ENCODE data around the gene KREMEN1.
"Not testable (repeated sequence)": the region's sequence is repeated elsewhere in the genome, so short reads cannot be mapped to it uniquely, and the experiment has no call there.

KREMEN1 gene

DNA sequence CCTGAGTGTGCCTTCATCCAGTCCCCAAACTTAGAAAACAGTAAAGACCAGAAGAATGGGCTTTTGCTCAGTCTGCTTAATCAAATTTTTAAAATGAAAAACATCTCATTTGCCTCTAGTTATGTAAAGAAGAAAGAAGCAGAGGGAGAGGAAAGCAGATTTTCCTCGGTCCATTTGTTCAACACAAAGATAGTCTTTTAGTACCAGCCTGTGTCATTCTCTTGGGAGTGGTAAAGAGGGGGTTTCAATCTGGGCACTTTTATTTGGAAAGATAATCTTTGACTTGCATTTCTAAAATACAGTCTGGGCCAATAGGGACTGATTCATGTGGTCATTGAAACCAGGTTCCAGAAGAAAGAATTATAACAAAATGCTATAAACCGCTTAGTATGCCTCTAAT is 29.5 kb downstream of the KREMEN1 start:
- no peak for DNase-seq (ENCODE audit: low read depth in 4 of 4, low spot score in 1 of 4)

DNA sequence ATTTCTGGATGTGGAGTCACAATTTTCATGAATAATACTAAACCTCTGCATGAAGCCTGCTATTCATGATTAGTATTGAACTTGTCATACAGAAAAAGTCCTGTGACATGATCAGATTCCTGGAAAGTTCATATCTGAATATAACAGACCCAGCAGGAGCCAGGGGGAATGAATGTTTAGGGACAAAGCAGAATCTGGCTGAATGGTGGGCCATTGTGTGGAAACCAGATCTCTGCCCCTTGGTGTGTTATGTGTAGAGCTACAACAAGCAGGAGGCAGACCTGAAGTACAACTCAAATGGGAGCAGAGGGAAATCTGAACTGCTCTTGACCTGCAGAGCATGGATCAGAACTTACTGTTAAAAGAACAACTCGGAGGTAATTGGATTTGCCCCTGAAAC is 30.3 kb downstream of the KREMEN1 start:
- no peak for DNase-seq (ENCODE audit: low read depth in 4 of 4, low spot score in 1 of 4)

DNA sequence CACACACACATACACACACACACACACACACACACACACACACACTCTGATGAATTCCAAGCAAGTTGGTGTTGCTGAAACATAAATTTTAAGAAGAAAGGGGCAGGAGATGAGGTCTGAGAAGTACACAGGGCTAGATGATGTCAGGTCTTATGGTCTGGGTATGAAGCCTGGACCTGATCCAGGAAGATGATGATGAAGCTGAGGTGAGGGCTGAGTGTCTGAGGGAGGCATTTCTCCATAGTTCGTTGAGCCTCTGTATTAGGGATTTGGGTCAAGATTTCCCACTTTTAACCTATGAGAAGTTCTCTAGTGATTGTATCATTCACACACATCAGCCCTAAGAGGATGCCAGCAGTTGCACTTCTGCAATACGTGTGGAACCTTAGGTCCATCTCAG is 32.6 kb downstream of the KREMEN1 start:
- no peak for DNase-seq (ENCODE audit: low read depth in 4 of 4, low spot score in 1 of 4)

DNA sequence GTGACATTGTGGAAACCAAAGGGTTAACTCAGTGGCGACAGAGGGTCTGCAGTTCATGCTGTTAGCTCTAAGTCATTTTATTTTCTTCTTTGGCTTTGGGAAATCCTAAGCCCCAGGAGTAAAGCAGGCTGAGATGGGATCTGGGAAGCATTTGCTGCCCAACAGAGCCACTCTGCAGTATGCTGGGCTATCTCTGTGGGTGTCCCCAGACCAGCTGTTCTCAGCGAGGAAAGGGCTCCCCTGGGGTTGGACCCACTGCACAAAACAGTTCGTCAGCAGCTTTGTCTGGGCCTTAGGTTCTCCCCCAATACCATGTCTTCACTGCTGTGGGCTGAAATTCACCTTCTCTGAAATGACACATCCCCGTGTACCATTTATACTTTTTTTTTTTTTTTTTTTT is 34.0 kb downstream of the KREMEN1 start:
- no peak for DNase-seq (ENCODE audit: low read depth in 4 of 4, low spot score in 1 of 4)

DNA sequence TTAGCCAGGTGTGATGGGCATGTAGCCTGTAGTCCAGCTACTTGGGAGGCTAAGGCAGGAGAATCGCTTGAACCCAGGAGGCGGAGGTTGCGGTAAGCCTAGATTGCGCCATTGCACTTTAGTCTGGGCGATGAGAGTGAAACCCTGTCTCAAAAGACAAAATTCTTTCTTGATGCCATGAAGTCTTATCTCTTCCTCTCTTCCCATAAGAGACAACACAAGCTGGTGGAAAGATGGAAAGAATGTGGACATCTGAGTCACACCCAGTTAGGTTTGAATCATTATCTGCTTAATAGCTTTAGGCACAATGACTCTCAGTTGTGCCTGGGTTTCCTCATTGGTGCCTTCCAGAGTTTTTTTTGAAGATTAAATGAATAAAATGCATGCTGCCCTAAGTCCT is 35.3 kb downstream of the KREMEN1 start:
- DNase-seq (ENCODE audit: low read depth in 4 of 4, low spot score in 1 of 4), result no peak

DNA sequence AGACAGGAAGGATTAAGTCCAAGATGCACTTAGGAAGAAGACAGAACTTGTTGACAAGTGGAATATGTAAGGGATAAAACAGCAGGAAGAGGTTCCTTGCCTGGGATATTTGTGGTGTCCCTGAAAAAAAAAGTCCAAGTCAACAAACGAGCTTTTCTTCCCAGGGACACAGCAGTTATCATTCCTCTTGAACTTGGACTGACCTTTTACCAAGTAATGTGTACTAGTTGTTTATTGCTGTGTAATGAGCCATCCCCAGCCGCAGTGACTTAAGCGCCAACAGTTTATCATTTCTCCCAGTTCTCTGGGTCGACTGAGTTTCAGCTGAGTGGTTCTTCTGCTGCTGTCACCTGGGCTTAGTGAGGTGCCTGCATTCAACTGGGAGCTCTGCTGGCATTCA is 37.0 kb downstream of the KREMEN1 start:
- DNase-seq (ENCODE audit: low read depth in 4 of 4, low spot score in 1 of 4), result no peak

DNA sequence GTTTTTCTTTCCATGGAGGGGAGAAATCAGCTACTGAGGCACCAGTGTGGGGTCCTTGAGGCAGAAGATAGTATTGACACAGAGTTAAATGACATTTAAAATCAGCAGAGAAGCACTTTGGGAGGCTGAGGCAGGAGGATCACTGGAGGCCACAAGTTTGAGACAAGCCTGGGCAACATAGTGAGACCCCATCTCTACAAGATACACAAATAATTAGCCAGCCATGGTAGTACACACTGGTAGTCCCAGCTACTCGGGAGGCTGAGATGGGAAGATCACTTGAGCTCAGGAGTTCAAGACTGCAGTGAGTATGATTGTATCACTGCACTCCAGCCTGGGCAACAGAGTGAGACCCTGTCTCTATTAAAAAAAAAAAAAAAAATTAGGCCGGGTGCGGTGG is 38.1 kb downstream of the KREMEN1 start:
- no peak for DNase-seq (ENCODE audit: low read depth in 4 of 4, low spot score in 1 of 4)

DNA sequence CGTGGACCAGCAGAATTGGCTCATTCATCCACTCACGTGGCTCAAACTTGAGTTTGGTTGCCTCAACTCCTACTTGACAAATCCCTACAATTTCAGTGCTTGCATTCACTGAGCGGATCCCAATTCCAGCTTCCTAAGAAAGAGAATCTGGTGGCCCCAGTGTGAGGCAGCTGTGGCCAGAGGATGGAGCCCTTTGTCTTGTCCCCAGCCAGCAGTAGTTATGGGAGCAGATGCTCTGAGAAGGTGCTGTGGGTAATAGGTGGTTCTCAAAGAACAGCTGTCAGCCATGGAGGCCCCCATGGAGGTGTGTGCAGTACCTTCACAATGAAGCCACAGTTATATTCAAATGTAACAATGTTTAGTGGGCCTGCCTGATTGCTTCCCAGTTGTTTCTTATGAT is 39.3 kb downstream of the KREMEN1 start:
- no peak for DNase-seq (ENCODE audit: low read depth in 4 of 4, low spot score in 1 of 4)

DNA sequence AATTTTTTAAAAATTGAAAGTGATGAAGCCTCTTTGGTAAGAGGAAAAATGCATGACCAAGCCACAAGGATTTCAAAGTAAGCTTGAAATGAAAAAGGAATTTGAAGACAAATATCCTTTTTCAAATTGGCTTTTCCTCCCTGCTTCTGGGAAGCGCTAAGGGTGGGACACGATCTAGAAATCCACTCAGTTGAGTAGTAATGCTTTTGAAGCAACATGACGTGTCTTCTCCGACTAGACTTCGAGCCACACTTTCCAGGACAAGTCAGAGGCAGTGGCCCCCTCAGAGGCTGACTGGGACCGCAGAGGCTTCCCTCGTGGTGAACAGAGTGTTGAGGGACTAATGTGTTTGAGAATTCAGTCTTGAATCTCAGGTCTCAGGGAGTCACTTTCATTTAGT is 39.8 kb downstream of the KREMEN1 start:
- DNase-seq (ENCODE audit: low read depth in 4 of 4, low spot score in 1 of 4), result no peak

DNA sequence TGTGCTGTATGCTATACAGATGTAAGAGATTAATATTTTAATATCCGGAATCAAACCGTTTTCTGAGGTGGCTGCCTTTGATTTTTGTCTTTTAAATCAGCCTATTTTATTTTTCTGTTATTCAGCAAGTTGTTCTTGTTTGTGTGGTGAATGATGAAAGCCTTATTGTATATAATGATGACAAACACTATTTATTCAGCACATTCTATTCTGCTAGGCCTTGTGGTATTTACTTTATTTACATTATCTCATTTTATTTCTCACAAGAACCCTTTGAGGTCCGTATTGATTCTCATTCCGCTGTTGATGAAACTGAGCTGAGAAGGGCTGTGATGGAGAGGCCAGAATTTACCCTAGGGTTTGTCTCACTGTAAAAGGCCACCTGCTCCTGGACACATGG is 40.5 kb downstream of the KREMEN1 start:
- DNase-seq (ENCODE audit: low read depth in 4 of 4, low spot score in 1 of 4), result no peak

DNA sequence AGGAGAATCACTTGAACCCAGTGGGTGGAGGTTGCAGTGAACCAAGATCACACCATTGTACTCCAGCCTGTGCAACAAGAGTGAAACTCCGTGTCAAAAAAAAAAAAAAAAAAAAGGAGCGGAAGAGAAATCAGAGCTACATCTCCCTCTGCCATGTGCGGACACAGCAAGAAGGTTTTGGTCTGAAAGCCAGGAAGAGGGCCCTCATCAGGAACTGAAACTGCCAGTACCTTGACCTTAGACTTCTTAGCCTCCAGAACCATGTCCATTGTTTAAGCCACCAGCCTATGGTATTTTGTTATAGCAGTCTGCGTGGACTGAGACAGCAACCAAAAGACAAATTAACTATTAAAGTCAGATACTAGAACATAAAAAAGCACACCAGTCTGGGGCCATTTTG is 41.6 kb downstream of the KREMEN1 start:
- no peak for DNase-seq (ENCODE audit: low read depth in 4 of 4, low spot score in 1 of 4)

DNA sequence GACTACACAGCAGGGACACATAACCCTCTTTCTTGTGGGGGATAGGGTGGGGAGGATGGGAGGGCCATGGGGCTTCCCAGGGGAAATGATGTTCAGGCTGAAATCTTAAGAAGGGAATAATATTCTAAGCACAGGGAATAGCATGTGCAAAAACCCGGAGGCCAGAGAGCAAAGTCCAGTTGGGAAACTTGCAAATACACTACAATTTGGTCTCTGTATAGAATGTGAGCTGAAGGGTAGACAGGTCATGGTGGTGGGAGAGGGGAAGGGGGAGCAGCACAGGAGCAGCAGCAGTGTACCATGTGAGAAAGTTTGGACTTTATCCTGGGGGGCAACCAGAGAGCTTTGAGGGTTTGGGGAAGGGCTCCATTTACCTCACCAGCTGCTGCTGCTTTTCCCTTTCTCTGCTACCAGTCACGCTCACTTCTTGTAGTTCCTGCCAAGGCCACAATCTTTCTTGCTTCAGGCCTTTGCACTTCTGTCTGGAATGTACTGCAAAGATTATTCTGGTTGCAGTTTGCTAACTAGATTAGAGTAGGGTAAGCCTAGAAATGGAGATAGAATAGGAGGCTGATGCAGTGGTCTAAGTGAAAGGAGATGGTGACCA is 43.0 kb downstream of the KREMEN1 start:
- no peak for DNase-seq (ENCODE audit: low read depth in 4 of 4, low spot score in 1 of 4)

DNA sequence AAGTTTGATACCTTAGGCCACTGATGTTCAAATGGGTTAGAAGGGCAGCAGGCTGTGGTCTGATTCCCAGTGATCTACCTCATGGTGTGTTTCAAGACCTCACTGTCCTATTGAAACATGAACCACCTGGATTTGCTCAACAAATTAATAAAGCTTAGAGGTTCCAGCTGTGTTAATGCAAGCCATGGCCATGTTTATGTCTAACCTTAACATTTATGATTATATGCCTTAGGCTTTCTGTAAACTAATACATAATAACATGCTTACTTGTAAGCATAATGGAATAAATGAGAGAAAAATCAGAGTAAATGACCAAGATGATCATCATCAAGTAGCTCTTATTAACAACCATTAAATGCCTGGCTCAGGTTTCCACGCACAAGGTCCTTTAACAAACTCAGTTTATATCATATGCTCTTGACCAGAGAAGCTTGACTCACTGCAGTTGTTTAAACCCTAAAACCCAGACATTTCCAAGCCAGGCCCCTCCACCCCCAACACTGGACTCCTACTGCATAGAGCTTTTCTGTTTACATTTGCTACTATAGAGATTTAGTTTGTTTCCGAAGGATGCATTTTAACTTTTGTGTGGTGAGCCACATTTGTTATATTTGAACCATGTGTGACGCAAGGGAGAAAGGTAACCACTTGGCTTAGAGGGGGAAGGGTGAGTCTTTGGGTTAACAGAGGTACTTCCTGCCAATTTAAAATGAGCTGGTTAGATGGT is 43.7 kb downstream of the KREMEN1 start:
- DNase-seq (ENCODE audit: low read depth in 4 of 4, low spot score in 1 of 4), result no peak

DNA sequence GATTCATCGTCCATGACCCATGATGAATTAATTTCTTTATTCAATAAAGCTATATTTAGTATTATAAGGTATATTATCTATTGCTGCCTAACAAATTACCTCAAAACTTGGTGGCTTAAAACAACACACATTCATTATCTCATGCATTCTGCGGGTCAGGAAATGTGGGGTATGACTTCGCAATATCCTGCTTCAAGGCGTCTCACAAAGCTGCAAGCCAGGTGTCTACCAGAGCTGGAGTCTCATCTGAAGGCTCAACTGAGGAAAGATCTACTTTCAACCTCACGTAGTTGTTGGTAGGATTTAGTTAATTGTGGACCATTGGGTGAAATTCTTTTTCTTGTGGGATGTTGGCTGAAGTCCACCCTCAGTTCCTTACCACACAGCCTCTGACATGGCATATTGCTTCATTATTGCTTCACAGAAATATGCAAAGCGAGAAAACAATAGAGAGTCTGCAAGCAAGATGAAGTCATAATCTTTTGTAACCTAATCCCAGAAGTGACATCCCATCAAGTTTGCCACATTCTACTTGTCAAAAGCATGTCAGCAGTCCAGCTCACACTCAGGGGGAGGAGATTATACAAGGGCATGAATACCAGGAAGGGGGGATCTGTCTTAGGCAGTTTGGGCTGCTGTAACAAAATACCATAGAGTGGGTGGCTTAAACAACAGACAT is 45.1 kb downstream of the KREMEN1 start:
- DNase-seq (ENCODE audit: low read depth in 4 of 4, low spot score in 1 of 4), result no peak

DNA sequence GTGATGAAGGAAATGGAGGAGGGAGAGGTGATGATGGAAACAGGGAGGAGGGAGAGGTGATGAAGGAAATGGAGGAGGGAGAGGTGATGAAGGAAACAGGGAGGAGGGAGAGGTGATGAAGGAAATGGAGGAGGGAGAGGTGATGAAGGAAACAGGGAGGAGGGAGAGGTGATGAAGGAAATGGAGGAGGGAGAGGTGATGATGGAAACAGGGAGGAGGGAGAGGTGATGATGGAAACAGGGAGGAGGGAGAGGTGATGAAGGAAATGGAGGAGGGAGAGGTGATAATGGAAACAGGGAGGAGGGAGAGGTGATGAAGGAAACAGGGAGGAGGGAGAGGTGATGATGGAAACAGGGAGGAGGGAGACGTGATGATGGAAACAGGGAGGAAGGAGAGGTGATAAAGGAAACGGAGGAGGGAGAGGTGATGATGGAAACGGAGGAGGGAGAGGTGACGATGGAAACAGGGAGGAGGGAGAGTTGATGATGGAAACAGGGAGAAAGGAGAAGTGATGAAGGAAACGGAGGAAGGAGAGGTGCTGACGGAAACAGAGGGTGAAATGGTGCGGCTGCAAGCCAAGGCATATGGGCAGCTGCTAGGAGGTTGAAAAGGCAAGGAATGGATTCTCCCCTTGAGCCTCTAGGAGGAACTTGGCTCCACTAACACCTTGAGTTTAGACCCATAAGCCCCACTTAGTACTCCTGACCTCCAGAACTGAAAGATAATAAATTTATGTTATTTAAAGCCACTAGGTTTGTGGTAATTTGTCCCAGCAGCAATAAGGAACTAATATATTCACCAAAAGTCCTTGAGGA is 47.5 kb downstream of the KREMEN1 start:
- not testable (repeated sequence) for DNase-seq (ENCODE audit: low read depth in 4 of 4, low spot score in 1 of 4)

DNA sequence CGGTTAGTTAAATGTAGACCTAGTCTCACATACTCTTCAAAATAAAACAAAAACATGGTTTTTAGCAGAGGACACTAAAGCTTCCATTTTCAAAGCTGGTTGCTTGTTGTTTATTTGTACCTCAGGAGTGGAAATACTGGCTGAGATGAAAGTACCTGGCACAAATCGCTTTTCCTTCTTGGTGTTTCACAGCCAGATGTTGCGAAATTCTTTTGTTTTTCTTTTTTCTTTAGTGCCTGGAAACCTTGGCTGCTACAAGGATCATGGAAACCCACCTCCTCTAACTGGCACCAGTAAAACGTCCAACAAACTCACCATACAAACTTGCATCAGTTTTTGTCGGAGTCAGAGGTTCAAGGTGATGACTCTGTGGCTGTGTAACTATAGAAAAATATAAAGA is 48.3 kb downstream of the KREMEN1 start:
- no peak for DNase-seq (ENCODE audit: low read depth in 4 of 4, low spot score in 1 of 4)

DNA sequence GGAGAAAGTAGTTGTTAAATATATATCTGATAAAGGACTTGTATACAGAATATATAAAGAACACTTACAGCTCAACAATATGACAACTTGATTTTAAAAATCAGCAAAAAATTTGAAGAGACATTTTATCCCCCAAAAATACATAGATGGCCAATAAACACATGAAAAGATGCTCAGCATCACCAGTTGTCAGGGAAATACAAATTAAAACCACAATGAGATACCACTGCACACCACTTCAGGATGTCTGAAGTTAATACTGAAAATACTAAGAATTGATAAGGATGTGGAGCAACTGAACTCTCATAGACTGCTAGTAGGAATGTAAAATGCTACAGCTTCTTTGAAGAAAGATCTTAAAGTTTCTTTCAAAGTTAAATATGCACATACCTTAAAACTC is 49.2 kb downstream of the KREMEN1 start:
- DNase-seq (ENCODE audit: low read depth in 4 of 4, low spot score in 1 of 4), result no peak

DNA sequence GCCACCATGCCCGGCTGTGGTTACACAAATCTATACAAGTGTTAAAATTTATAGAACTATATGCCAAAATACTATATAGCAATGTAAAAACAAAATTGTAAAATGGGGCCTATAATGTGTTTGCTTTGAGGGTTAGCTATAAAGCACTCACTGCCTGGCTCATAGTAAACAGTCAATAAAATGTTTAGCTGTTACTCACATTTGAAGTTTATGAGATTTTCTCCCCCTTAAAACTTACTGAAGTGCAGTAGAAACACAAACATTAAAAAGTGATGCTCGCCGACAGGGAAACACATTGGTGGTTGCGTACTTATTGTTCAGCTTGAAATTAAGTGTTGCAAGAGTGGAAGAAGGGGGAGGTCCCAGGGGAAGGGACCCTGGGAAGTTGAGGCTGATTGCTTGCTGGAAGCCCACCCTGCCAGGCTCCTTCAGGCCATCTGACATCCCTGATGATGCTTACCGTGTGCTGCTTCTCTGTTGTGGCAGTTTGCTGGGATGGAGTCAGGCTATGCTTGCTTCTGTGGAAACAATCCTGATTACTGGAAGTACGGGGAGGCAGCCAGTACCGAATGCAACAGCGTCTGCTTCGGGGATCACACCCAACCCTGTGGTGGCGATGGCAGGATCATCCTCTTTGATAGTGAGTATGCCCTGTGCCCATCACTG is 52.1 kb downstream of the KREMEN1 start:
- DNase-seq (ENCODE audit: low read depth in 4 of 4, low spot score in 1 of 4), result no peak

DNA sequence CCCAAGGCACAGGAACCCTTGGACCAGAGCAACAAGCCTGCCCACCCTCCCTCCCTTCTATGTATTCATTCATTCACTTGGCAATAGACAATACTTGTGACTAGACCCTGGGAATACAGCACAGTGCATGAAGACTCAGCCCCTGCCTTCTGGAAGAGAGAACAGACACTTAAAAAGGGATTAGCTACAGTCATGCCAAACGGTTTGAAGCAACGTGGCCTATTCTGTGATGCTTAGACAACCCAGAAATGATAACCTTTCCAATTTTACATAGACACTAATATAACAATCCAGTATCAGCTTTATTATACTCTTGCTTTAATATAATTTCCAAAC is 52.6 kb downstream of the KREMEN1 start:
- DNase-seq (ENCODE audit: low read depth in 4 of 4, low spot score in 1 of 4), result no peak

DNA sequence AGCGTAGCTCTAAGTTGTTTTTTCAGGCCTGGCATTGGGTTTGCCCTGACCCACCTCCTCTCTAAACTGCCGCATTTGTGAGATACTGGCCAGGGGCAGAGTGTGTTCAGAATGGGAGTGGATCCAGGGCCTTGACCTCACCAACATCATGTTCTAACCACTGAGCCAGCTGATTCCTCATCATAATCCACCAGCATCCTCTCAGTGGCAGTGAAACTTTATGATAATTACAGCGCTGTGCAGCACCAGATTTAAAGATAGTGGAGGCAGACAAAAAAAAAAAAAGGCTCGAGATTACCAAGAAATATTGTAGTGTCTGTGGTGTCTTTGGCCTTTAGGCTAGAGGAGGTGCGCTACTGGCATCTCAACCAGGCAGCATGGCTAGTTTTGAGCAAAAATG is 53.0 kb downstream of the KREMEN1 start:
- DNase-seq (ENCODE audit: low read depth in 4 of 4, low spot score in 1 of 4), result no peak

DNA sequence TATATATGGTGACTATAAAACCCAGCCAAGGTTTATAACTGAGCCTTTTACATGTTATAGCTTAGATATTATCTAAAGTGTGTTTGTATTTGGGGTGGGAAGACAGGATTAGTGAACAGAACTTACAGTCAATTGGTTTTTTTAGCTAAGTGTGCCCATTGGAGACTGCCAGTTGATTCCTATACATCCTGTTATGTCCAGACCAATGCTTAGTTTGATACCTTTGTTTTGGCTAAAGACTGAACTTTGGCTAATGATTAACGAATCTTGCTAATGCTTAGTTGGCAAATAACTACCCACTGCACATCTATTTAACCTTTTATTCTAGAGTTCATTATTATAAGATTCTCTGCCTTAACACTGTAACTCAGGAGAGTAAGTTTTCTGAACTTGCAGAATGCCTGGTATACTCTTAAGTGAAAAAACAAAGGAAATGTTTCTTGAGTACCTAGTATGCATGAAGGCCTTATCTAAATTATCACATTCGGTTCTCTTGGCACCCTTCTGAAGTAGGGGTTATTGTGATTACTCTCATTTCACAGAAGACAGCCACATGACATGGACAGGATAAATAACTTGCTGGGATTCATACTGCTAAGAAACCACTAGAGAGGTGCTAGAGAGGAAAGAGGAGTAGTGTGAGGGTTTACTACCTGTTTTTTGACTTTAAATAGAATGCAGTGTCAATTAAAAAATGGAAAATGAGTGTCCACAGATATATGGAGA is 54.0 kb downstream of the KREMEN1 start:
- no peak for DNase-seq (ENCODE audit: low read depth in 4 of 4, low spot score in 1 of 4)

Measured in stimulated activated CD4-positive, alpha-beta T cell treated with anti-CD3 and anti-CD28 coated beads, Interleukin-1b, Interleukin-23, amount 100 ng/mL, for 24 hours (primary cell).